GM19328 (cell line): ENCODE measurements around the gene PKNOX2.

Experiments
- ATAC-seq: cut with Tn5 transposase; IDR thresholded peaks from one replicate; pipeline ENCODE4 v1.9.1; 2021; ENCODE audit warnings: mild to moderate bottlenecking, moderate library complexity; ENCODE audit not compliant: unreplicated experiment

PKNOX2 gene

DNA sequence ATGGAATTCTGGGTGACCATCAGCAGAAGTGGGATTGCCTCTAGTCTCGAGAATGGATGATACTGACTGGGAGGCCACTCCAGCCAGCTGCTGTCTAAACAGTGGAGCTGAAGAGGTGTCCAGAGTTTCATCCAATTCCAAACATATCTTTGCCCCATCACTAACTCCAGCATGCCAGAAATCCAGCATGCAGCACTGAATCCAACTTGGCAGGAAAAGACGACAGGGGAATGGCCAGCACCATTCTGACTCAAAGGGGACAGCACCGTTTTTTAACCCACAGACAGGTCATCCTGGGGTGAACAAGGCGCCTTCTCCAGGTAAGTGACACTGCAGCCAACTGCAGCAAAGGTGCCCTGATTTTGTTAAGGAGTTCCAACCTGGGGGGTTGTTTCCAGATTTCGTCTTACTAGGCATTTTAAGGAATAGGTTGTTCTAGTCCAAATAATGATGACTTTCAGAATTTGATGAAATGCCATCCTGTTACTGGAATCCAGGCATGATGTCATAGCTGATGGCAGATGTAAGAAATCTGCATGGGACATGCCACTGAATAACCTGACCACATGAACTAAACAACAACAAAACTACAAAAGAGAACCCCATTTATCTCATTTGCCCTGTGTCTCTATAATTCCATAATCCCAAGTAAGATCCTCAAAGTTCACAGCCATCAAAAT lies 299.2 kb downstream of the PKNOX2 start:
- ATAC-seq: no peak

DNA sequence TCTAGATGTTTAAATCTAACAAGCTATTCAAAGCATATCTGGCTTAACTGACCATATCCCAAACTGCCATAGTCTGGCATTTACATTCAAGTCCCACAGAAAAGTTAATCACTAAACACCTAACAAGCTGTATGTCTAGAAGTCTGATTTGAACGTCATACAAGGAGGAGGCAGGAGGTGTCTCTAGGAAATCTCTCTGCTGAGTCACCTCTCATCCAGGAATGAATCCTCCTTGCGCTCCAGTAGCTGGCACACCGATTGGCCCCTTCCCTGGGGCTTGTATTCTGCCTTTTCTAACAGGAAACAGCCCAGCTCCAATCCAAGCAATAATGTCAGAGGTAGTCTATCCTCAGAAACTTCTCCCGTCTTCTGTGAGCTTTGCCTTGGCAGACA lies 299.7 kb downstream of the PKNOX2 start:
- ATAC-seq: no peak

- no peak for ATAC-seq
Observed at GRCh38 chr11:125464666-125465065, 300.1 kb downstream of the PKNOX2 start.

- ATAC-seq: no peak
Observed at GRCh38 chr11:125465255-125465654, 300.7 kb downstream of the PKNOX2 start.

DNA sequence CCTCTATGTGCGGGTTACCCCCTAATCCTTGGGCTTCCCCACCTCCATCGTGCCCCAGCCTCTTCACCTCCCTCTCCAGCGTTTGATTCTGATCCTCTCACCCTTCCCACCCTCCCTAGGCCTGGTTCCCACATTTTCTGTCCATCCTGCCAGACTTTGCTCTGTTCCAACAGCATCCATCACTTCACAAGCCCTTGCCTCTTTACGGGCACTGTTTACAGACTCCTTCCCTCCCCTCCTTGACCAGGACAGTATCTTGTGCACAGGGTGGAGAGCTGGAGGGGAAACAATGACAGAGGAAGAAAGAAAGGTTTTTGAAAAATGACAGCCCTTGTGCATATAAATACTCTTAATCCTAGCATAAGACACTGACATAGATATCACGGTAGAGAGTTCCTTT lies 301.1 kb downstream of the PKNOX2 start:
- ATAC-seq: no peak

- no peak for ATAC-seq
Observed at GRCh38 chr11:125468025-125468424, 303.5 kb downstream of the PKNOX2 start.

- no peak for ATAC-seq
Observed at GRCh38 chr11:125468852-125469251, 304.3 kb downstream of the PKNOX2 start.

- no peak for ATAC-seq
Observed at GRCh38 chr11:125470355-125470754, 305.8 kb downstream of the PKNOX2 start.

DNA sequence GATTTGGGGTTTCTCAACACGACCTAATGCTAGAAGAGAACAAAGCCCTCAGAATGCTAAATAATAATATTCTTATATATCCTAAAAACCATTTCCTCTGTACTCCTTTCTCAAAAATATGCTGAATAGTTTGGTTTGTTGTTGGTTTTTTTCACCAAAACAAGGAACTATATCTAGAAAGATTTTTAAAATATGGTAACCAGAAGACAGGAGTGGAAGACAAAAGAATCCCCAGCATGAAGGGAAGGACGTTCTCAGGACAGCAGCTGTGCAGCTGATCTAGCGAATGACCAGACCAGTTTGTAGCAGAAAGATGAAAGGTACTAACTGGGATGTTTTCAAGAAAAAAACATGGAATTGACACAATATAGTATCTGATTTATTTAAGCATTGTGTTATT lies 312.2 kb downstream of the PKNOX2 start:
- ATAC-seq: no peak

DNA sequence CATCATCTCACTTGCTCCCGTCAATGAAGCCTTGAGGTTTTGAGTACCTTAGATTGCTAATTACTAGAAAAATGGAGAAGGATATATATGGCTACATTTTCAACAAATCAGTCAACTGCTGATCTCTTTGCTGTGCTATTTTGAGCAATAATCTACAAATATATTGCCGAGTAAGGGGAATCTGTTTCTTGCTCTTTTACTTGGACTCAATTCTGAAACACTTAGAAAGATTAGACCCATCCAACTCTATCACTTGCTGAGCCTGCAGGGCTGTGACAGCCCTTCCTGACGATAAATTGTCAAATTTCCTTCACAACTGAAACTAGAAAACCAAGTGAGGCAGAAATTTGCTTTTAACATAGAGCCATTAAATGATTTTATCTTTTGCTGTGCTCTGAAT lies 314.6 kb downstream of the PKNOX2 start:
- ATAC-seq: no peak

GRCh38 chr11:125481531-125481930 lies 317.0 kb downstream of the PKNOX2 start:
- ATAC-seq: no peak
